HG03025 (cell line): ENCODE data around the gene PPIL4.

Experiments
- ATAC-seq: cut with Tn5 transposase; IDR thresholded peaks from one replicate; pipeline ENCODE4 v1.9.1; 2021; ENCODE audit warnings: mild to moderate bottlenecking, moderate library complexity; ENCODE audit not compliant: unreplicated experiment, low FRiP score

PPIL4 gene

DNA sequence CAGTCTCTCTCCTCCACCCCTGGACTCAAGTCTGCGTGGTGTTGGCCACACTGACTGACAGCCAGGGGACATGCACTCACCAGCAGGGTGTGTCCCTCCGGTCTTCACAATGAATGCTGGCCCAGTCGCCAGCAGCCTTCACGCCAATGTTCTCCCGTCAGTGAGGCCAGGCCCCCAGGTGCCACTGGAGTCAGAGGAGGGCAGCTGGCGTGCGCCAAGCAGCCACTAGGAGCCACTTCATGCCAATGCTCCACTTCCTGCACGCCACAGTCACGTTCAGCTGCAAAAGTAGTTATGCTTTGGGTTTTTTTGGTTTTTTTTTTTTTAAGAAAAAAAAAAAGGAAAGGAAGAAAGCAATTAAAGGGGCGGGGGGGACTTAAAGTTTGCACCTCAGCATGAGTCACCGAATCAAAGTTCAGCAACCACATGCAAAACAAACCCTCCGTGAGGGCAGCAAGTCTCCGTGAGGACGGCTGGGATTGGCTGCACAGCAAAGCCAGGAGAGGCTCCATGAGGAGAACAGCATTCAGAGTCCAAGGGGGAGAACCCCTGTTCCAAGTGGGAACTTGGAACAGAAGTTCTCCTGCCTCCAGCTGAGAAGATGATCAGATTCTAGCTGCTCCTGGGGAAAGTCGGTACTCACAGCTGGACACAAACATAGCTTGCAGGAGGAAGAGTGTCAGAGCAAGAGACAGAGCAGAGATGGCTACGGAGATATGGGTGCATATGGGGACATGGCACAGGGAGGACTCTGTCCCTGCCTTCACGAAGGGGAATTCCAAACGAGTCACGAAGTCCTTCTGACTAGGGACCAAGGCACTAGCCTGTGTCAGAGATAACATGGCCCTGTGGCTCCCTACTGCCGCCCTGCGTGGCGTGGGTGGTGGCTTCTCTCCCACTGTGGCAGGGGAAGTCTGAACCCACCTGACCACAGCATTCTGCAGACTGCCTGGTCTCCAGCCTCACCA is 60.8 kb downstream of the PPIL4 start, which contains the start of gene ZC3H12D:
Gene ZC3H12D, minus strand, starts transcription at position 282 of the 968 bp plus-strand sequence. CDS start 10,471 bp downstream, outside the sequence.
- no peak for ATAC-seq

GRCh38 chr6:149483849-149484655 is 61.8 kb downstream of the PPIL4 start:
- no peak for ATAC-seq

DNA sequence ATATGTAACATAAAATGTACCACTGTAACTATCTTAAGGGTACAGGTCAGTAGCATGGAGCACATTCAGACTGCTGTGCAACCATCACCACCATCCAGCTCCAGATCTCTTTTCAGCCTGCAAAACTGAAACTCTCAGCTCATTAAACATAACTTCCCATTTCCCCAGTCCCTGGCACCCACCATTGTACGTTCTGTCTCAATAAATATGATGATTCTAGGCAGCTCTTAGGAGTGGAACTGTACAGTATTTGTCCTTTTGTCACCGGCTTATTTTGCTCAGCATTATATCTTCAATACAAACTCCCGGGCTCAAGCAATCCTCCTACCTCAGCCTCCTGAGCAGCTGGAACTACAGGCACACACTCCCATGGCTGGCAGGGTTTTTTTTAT is 62.5 kb downstream of the PPIL4 start:
- ATAC-seq: no peak

- ATAC-seq: no peak
Measured at GRCh38 chr6:149482545-149483333, 63.1 kb downstream of the PPIL4 start.

DNA sequence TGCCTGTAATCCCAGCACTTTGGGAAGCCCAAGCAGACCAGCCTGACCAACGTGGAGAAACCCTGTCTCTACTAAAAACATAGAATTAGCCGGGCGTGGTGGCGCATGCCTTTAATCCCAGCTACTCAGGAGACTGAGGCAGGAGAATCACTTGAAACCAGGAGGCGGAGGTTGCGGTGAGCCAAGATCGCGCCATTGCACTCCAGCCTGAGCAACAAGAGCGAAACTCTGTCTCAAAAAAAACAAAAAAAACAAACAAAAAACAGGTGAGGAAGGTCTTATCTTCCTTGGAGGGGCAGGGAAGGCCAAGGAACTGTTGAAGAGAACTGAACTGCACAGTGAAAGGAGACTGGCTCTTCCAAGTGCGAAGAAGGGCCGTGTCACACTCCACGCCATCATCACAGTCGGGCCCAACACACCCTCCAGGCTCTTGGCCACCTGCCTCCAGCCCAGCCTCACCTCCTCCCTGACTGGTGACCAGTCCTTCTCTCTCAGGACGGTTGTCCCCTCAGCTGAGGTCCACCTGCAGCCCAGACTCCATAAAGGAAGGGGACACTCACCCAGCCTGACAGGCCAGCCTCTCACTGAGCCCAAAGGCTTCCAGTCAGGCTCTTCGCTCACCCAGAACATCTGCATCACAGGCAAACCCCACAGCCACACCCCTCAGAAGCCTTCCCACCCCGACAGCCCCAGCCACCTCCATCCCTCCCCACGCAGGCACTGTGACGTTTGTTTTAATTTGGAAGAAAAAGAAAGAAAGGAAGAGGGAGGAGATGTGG is 65.2 kb downstream of the PPIL4 start:
- no peak for ATAC-seq

DNA sequence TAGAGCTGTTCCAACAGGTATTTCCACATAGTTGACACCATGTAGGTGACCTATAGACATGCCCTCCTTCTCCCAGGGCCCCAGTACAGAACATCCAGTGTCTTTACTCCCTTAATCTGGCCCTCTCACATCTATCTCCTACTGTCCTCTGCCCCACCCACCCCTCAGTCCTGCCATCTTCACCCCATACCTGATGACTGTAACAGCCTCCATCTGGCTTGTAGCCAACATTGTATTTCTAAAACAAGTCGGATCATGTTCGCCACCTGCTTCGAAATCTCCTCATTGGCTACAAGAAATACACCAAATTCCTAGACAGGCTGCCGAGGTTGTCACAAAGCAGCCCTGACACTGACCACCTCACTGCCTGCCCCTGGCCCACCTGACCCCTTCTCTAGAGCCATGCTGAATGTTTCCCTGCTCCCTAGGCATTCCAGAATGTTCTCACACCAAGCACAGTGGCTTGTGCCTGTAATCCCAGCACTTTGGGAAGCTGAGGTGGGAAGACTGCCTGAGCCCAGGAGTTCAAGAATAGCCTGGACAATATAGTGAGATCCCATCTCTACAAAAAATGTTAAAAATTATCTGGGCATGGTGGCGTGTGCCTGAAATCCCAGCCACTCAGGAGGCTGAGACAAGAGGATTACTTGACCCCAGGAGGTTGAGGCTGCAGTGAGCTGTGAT is 67.1 kb downstream of the PPIL4 start:
- no peak for ATAC-seq

DNA sequence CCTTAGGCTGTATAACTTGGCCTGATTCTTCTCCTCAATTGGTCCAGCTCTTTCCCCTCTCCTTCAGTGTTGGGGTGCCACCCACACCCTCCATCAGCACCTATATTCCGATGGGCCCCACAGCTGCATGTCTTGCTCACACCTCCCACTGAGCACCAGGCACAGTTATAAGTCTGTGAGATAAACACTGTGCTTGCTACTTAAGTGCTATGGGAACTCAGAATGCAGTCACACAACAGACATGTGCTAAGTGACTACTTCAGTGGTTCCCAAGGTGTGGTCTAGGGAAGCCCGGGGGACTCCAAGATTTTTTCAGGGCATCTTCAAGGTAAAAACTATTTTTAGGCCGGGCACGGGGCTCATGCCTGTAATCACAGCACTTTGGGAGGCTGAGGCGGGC is 68.3 kb downstream of the PPIL4 start:
- no peak for ATAC-seq

DNA sequence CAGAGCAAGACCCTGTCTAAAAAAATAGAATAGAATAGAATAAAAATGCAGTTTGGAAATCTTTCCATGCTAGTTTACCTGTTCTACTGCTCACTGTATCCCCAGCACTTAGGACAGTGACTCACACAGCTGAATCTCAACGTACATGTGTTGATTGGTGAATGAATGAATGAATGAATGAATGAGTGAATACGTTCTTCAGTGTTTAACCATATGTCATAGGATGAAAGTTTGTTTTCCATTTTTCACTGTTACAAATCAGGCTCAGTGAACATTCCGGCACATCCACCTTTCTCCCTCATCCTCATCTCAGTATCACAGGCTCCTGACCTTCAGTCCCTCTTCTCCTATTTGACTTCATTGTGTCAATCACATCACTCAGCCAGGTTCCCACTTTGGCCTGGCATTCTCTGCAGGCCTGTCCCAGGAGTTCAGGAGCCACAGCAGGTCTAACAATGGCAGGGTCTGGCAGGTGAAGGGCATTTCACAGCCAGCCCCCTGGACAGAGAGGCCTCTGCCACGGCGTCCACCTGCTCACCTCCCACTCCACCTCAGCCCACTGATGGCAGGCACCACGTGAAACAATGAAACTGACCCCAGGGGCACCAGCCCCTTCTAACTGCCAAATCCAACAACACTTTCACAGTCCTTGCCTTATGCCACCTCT is 68.9 kb downstream of the PPIL4 start:
- no peak for ATAC-seq

DNA sequence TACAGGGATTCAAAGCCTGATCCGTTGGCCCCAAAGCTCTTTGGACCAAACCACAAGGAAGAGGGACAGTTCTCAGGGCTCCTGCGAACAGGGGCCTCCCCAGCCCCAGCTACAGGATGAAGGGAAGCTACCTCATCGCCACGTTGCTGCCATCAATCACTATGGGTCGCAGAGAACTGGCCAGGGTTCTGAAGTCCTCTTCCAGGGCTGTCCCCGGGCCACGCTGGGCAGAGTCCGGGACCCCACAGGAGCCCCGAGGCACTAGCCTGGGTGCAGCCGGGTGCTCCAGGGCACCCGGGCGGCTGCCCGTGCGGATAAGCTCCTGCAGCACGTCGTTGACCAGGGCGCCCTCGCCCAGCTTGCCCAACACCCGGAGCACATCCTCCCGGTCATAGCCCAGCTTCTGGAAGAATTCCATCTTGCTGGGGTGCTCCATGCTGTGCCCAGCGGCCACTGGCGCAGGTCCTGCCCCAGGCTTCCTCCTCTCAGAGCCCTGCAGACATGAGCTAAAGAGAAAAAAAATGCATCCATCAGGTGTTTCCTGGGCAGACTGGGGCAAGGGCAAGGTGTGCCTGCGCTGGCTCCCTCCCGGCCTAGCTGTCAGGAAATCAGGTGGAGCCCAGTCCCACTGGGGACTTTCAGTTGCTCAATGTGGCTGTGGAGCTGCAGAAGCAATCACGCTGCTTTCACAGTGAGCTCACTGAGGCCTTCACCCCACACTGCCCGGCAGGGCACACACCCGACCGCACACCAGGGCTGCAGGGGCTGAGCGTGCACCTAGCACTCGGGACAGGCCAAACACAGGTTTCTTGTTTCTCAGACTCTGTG is 71.5 kb downstream of the PPIL4 start:
- ATAC-seq: peak; percentile 37

- ATAC-seq: no peak
Measured at GRCh38 chr6:149473080-149474052, 72.5 kb downstream of the PPIL4 start.

- no peak for ATAC-seq
Measured at GRCh38 chr6:149472241-149472640, 73.6 kb downstream of the PPIL4 start.

DNA sequence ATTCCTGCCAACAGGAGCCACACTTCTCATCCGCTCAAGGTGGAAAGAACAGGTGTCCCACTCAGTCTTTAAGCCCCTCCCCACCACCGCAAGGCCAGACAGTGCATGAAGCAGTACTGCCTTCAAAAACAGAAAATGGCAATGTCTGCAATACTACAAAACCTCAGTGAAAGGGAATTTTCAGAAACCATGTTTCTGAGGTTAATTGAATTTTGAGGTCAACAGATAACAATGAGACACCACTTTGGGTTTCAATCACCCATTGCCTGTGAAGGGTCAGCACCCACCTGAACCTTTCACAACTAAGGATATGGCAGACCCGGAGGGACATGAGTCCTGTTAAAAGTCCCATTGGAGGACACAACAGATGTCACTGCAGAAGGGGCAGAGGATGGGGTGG is 74.0 kb downstream of the PPIL4 start:
- ATAC-seq: no peak

DNA sequence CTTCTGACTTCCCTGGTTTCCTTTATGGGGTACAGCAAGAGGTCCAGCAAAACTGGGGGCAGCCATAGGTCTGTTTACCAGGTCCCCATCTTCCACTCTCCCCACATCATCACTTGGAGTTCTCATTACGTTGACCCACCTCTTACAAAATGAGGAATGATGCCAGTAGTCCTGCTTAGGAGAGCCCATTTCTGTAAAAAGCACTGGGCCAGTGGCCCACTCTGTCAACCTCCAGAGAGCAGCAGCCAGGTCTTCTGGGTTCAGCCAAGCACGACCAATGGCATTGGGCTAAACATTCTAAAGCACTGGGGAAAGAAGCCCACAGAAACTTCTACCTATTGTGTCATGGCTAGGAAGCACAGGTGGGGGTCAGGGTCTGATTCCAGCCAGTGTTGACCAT is 74.9 kb downstream of the PPIL4 start:
- ATAC-seq: no peak

GRCh38 chr6:149468179-149468578 is 77.7 kb downstream of the PPIL4 start:
- ATAC-seq: no peak

- no peak for ATAC-seq
Measured at GRCh38 chr6:149467265-149467664, 78.6 kb downstream of the PPIL4 start.

DNA sequence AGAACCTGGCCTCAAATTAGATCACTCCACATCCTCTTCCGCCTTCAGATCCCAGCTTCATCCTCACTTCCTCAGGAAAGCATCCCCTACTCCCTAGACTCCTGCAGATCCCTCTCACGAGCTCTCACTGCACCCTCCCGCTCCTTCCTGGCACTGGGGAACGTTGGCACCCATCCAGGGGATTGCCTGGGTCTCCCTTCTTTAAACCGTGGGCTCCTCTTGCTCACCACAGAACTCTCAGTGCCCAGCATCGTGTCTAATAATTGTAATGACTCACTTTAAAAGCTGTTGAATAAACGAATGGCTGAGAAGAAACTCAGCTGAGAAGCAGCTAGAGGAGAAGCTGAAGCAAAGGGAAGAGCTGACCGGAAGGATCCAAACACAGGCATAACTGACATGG is 81.4 kb downstream of the PPIL4 start:
- ATAC-seq: no peak

DNA sequence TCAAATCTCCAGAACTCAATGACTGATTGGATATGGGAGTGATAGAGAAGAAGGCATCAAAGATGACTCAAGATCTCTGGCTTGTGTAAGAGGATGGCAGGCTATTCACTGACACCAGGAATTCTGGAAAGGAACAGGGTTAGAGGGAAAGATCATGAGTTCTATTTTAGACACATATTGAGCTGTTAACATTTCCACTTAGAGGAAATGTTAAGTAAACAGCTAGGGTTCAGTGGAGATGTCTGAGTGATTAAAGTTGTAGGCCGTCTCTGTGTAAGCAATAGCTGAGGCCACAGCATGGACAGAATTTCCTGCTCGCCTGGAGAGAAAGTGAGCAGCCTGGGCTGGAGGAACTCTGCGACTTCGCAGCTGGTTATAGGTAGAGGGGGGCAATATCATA is 82.1 kb downstream of the PPIL4 start:
- ATAC-seq: no peak
